Measurements from ENCODE around the gene RRP9. TPM values are rescaled to one million over a fixed set of nuclear protein-coding genes. Genes with fewer than 3 reads are reported as not detected.

Gene RRP9
- total RNA-seq, 4 donors from 2014 or later = 7.1 to 29.5 (median 11.1) TPM

DNA sequence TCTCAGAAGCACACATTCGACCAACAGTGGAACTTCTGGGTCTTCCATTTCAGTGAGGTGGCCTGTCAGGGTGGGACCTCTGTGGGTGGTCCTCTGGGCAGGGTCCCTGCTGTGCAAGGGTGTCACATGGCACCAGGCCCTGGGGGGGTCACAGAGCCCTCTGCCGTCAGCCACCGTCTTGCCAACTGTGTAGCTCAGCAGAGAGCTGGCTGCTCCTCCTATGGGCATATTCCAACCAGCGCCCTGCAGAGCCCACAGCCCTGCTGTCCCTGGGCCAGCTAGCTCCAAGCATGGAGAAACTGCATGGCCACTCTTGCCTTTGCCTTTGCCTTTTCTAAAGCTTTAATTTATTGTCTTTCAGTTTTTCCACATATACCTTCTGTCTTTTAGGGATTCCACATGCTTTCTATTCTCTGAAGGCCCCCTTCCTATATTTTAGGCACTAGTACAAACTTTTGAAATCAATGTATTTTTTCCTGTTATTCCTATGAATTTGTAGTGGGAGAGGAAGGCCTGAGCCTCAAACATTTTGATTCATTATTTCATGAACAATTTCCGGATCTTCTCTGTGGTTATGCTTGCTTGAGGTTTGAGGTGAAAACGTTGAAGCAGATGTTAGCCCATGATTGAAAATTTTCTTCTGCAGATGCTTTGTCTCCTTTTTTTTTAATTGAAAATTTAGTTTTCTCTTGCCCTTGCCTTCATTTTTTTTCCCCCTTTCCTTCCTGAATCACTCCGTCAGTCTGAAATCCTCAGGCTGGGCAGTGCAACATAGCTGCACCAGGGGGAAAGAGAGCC lies 50.3 kb downstream of the RRP9 start:
- no peaks in the 10 kb centered on the region for H3K36me3 ChIP-seq
- TF ChIP-seq POLR2A (IDR thresholded peaks at IDR 0.05) = no peak
- no peak for TF ChIP-seq POLR2AphosphoS5 (IDR thresholded peaks at IDR 0.05)
- no peak for TF ChIP-seq EP300 (IDR thresholded peaks at IDR 0.05; ENCODE audit: low read depth)
- TF ChIP-seq, protein P1, sequence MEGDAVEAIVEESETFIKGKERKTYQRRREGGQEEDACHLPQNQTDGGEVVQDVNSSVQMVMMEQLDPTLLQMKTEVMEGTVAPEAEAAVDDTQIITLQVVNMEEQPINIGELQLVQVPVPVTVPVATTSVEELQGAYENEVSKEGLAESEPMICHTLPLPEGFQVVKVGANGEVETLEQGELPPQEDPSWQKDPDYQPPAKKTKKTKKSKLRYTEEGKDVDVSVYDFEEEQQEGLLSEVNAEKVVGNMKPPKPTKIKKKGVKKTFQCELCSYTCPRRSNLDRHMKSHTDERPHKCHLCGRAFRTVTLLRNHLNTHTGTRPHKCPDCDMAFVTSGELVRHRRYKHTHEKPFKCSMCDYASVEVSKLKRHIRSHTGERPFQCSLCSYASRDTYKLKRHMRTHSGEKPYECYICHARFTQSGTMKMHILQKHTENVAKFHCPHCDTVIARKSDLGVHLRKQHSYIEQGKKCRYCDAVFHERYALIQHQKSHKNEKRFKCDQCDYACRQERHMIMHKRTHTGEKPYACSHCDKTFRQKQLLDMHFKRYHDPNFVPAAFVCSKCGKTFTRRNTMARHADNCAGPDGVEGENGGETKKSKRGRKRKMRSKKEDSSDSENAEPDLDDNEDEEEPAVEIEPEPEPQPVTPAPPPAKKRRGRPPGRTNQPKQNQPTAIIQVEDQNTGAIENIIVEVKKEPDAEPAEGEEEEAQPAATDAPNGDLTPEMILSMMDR (IDR thresholded peaks at IDR 0.05) = no peak
- H3K9me3 ChIP-seq = no peaks in the 10 kb centered on the region
- no peaks in the 10 kb centered on the region for H3K4me1 ChIP-seq
- WGBS, 2 donors (ENCODE audit: low coverage in 1 of 2) = 71 to 91% methylated on average over 3 to 7 of the region's 7 CpGs
- H3K27me3 ChIP-seq = no peaks in the 10 kb centered on the region
- no peak overlapping the region for H3K27ac ChIP-seq
- no peak for DNase-seq
- in situ Hi-C loops (cut with MboI; ENCODE audit: low pct_ligation_motif_present in 1 of 4, low pct_unique_long_range_greater_than_20kb in 1 of 4, low sequenced_read_pairs in 3 of 4) = no loop called here
- intact Hi-C loops (cut with DNase I; ENCODE audit: low total_unique reads) = no loop called here
- no peak overlapping the region for H3K4me3 ChIP-seq

DNA sequence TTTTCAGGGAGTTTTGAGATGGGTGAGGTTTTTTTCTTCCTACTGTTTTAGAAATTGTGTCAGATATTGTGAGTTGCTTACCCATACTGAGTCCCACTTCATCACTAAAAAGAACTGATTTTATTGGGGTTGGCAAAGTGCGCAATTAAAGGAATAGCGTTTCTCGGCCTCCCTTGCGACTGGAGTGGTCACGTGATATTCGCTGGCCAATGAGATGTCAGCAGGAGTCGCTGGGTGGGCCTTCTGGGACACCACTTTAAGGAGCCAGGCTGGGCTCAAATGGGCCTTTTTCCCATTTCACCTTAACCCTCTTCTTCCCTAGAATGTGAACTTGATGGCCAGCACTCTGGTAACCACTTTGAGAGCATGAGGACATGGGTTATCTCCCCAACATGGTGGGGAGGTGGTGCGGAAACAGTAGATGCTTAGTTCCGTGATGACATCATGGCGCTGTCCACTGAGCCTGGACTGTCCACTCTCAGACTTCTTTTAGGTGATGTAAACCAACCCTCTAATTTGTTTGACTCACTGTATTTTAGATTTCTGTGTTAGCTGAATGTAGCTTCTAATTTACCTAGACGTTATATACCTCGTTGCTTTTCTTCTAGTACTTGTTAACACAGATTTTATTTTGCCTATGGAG lies 53.1 kb downstream of the RRP9 start:
- H3K27ac ChIP-seq = no peak overlapping the region
- in situ Hi-C loops (cut with MboI; ENCODE audit: low pct_ligation_motif_present in 1 of 4, low pct_unique_long_range_greater_than_20kb in 1 of 4, low sequenced_read_pairs in 3 of 4) (no loop called here), intact Hi-C loops (cut with DNase I; ENCODE audit: low total_unique reads) (no loop called here)
- no peak for TF ChIP-seq POLR2AphosphoS5 (IDR thresholded peaks at IDR 0.05)
- no peak for TF ChIP-seq EP300 (IDR thresholded peaks at IDR 0.05; ENCODE audit: low read depth)
- TF ChIP-seq POLR2A (IDR thresholded peaks at IDR 0.05) = no peak
- TF ChIP-seq, protein P1 (IDR thresholded peaks at IDR 0.05) = no peak
- H3K27me3 ChIP-seq = no peaks in the 10 kb centered on the region
- no peak for DNase-seq
- WGBS, 2 donors (ENCODE audit: low coverage in 1 of 2) = 90 to 94% methylated on average over 9 to 12 of the region's 12 CpGs
- no peaks in the 10 kb centered on the region for H3K36me3 ChIP-seq
- H3K4me1 ChIP-seq = no peaks in the 10 kb centered on the region
- H3K9me3 ChIP-seq = no peaks in the 10 kb centered on the region
- no peak overlapping the region for H3K4me3 ChIP-seq

DNA sequence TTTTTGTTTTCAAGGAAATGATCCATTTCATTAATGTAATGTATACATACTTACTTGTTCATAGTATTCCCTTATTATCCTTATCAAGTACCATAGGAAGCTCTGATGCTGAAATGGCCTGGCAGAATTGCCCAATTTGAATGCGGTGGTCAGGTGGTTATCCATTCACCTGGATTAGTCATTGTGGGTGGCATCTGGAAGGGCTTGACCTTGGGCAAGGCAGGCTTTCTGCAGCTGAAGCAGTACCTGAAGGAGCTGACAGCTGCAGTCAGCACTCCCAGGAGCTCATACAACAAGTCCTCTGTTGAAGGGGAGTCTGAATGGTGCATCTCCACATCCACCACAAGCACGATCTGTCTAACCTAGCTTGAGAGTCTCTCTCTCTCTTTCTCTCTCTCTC lies 54.1 kb downstream of the RRP9 start:
- H3K27ac ChIP-seq = no peak overlapping the region
- DNase-seq = no peak
- H3K4me3 ChIP-seq = no peak overlapping the region
- intact Hi-C loops (cut with DNase I; ENCODE audit: low total_unique reads) (no loop called here), in situ Hi-C loops (cut with MboI; ENCODE audit: low pct_ligation_motif_present in 1 of 4, low pct_unique_long_range_greater_than_20kb in 1 of 4, low sequenced_read_pairs in 3 of 4) (no loop called here)
- no peaks in the 10 kb centered on the region for H3K27me3 ChIP-seq
- TF ChIP-seq EP300 (IDR thresholded peaks at IDR 0.05; ENCODE audit: low read depth) = no peak
- no peak for TF ChIP-seq POLR2A (IDR thresholded peaks at IDR 0.05)
- TF ChIP-seq POLR2AphosphoS5 (IDR thresholded peaks at IDR 0.05) = no peak
- no peaks in the 10 kb centered on the region for H3K9me3 ChIP-seq
- 83% methylated on average over 1 to 2 of the region's 2 CpGs for WGBS, 2 donors (ENCODE audit: low coverage in 1 of 2)
- no peaks in the 10 kb centered on the region for H3K4me1 ChIP-seq
- H3K36me3 ChIP-seq = no peaks in the 10 kb centered on the region

DNA sequence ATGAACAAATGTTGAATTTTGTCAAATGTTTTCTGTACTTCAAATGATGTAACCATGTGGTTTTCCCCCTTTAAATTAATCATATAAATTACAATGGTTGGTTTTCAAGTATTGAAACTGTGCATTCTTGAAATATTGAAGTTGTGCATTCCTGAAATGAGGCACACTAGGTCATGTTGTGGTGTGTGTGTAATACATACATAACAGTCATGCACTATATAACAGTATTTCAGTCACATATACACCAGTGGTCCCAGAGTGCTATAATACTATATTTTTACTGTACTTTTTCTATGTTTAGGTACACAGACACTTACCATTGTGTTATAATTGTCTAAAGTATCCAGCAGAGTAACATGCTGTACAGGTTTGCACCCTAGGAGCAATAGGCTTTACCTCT lies 55.3 kb downstream of the RRP9 start:
- TF ChIP-seq EP300 (IDR thresholded peaks at IDR 0.05; ENCODE audit: low read depth) (no peak), POLR2A (IDR thresholded peaks at IDR 0.05) (no peak), POLR2AphosphoS5 (IDR thresholded peaks at IDR 0.05) (no peak)
- TF ChIP-seq, protein P1 (IDR thresholded peaks at IDR 0.05) = no peak
- H3K4me3 ChIP-seq = no peak overlapping the region
- no peak overlapping the region for H3K27ac ChIP-seq
- in situ Hi-C loops (cut with MboI; ENCODE audit: low pct_ligation_motif_present in 1 of 4, low pct_unique_long_range_greater_than_20kb in 1 of 4, low sequenced_read_pairs in 3 of 4) (no loop called here), intact Hi-C loops (cut with DNase I; ENCODE audit: low total_unique reads) (no loop called here)
- no peak for DNase-seq
- H3K4me1 ChIP-seq = no peaks in the 10 kb centered on the region
- no peaks in the 10 kb centered on the region for H3K9me3 ChIP-seq
- no peaks in the 10 kb centered on the region for H3K36me3 ChIP-seq
- no peaks in the 10 kb centered on the region for H3K27me3 ChIP-seq

Small RNA genes lying within 50 kb of the gene (small RNA-seq; reads per million reads assigned to genes)
- 0 reads per million in 4 donors for gene AC115284.1

Other genes with a start within 250 kb of the RRP9 start
- gene GRM2, start 234.8 kb downstream of the RRP9 start, total RNA-seq = under 1 TPM in 2 of 4 donors, not detected in 2; 0.16 to 0.27 TPM
- not detected for gene IQCF6, start 162.7 kb downstream of the RRP9 start, total RNA-seq
- gene IQCF2, start 80.3 kb downstream of the RRP9 start, total RNA-seq = not detected
- not detected for gene IQCF5, start 66.3 kb downstream of the RRP9 start, total RNA-seq
- not detected for gene IQCF1, start 38.6 kb downstream of the RRP9 start, total RNA-seq
- 10 to 100 TPM; 18.3 to 64.7 (median 42.1) TPM for gene PARP3, start 459 bp upstream of the RRP9 start, total RNA-seq
- not detected for gene GPR62, start 13.5 kb upstream of the RRP9 start, total RNA-seq
- 100 to 1,000 TPM in 1 of 4 donors, 10 to 100 TPM in 3; 22.4 to 382 (median 63.6) TPM for gene PCBP4, start 25.6 kb upstream of the RRP9 start, total RNA-seq
- 100 to 1,000 TPM in 2 of 4 donors, 10 to 100 TPM in 2; 34.4 to 119 (median 99.7) TPM for gene ABHD14B, start 32.1 kb upstream of the RRP9 start, total RNA-seq
- gene ABHD14A, start 33.2 kb upstream of the RRP9 start, total RNA-seq = 10 to 100 TPM in 2 of 4 donors, 1 to 10 TPM in 2; 2.0 to 11.3 (median 7.7) TPM
- 100 to 1,000 TPM; 165 to 426 (median 250) TPM for gene ACY1, start 41.6 kb upstream of the RRP9 start, total RNA-seq
- 1,000 to 10,000 TPM in 1 of 4 donors, 100 to 1,000 TPM in 3; 366 to 1,281 (median 746) TPM for gene RPL29, start 54.0 kb upstream of the RRP9 start, total RNA-seq
- 1 to 10 TPM; 2.2 to 8.2 (median 6.2) TPM for gene DUSP7, start 114.7 kb upstream of the RRP9 start, total RNA-seq
- 1 to 10 TPM in 2 of 4 donors, under 1 TPM in 1, not detected in 1; 0.80 to 3.1 (median 2.2) TPM for gene POC1A, start 212.5 kb upstream of the RRP9 start, total RNA-seq